NK-92 (cell line): ENCODE measurements around the gene ALOXE3.
"Not testable (repeated sequence)": the region's sequence is repeated elsewhere in the genome, so short reads cannot be mapped to it uniquely, and the experiment has no call there.

Source experiments
- DNase-seq: peaks from one replicate; lab custom pipeline; 2025; ENCODE audit not compliant: unreplicated experiment; lab: John Stamatoyannopoulos, UW

Gene ALOXE3

GRCh38 chr17:8073627-8074484 lies 44.5 kb downstream of the ALOXE3 start:
- no peak for DNase-seq

GRCh38 chr17:8072729-8073461 lies 45.4 kb downstream of the ALOXE3 start:
- DNase-seq: no peak

GRCh38 chr17:8072341-8072728 lies 46.0 kb downstream of the ALOXE3 start:
- no peak for DNase-seq

- no peak for DNase-seq
Observed at GRCh38 chr17:8071496-8071895, 46.8 kb downstream of the ALOXE3 start.

- DNase-seq: no peak
Observed at GRCh38 chr17:8069587-8069860, 48.8 kb downstream of the ALOXE3 start.

GRCh38 chr17:8068736-8069586 lies 49.4 kb downstream of the ALOXE3 start:
- no peak for DNase-seq

DNA sequence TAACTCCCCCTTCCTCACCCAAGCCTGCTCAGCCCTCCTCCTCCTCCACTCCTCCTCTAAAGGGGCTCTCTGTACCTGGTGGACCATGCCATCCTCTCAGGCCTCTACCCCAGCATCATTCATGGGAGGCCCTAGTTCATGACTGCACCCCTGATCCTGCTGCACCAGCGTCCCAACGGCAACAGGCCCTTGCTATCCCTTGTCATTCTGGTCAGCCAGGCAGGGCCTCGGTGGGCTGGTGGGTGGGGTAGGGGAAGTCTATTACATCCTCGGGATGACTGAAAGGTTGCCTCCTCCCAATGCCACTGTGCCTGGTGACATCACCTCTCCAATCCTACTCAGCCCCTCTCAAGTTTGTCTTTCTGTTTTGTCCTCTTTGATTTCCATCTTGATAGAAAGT lies 50.5 kb downstream of the ALOXE3 start:
- no peak for DNase-seq

DNA sequence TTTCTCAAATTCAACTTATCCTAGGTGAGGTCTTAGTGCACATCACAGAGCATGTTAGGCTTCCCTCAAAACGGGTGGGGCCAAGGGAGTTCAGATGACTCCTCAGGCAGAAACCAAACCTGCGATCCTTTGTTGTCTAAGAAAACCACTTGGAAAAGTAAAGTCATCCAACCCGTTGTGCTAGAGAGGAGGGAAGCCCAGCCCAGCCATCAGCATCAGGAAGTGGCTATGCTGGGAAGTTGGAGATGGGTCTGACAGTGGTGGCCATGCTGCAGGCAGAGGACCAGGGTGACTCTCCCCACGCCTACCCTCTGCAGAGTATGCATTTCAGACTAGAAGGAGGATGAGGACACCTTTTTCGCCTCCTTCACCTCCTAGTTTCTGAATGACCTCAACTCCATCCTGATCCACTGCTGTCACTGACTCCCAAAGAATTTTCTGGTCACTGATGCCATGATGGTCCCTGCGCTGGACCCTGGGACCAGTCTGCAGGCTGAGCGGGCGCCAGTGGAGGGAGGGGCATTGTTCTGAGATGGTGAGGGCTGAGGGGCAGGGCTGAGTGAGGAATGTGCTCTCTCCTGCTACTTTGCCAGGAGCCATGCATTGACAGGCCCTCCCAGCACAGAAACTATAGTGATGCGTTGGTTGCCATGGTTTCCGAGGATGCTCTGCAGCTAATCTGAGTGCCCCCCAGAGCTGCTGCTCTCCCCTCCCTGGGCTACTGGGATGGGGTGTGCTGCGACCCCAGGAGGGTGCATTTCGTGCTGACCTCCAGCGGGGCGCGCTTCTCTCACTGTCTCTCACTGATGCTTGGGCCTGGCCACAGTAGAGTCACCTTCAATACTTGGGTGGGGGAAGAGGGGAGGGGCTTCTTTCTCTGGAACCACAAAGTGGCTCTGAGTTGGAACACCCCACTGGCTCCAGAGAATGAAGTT lies 51.2 kb downstream of the ALOXE3 start:
- DNase-seq: no peak

GRCh38 chr17:8064561-8065019 lies 53.7 kb downstream of the ALOXE3 start:
- DNase-seq: no peak

GRCh38 chr17:8063761-8064534 lies 54.4 kb downstream of the ALOXE3 start:
- DNase-seq: no peak

DNA sequence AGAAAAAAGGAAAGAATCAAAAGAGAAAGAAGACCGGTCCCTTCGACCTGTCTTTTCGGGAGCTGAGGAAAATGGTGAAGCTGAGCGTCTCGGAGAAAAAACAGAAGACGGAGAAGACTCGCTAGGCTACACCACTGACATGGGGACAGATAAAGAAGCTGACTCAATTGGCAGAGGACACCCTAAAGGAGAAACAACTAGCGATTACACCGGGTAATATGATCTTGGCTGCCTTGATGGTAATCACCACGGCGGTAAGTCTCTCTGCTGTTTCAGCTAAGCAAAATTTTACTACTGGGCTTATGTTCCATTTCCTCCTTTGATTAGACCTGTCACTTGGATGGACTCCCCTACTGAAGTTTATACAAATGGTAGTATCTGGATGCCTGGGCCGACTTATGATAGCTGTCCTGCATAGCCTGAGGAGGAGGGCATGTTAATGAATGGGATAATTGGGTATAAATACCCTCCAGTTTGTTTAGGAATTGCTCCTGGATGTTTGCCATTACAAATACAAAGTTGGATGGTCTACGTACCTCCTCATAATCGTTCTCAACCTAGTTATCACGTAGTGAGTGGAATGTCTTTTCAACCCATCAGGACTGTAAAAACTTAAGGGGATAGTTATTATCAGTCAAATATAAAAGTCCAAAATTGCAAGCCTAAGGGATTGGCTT lies 55.4 kb downstream of the ALOXE3 start:
- no peak for DNase-seq

DNA sequence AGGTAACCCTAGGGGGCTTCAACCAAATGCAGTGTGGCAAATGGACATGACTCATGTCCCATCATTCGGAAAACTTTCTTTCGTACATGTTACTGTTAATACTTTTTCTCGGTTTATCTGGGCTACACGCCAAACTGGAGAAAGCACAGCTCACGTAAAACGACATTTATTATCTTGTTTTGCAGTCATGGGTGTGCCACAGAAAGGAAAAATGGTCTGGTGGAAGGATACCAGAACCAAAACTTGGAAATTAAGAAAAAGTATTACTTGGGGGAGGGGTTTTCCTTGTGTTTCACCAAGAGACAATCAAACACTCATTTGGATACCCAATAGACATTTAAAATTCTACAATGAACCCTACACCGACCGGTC lies 55.9 kb downstream of the ALOXE3 start:
- DNase-seq: no peak

DNA sequence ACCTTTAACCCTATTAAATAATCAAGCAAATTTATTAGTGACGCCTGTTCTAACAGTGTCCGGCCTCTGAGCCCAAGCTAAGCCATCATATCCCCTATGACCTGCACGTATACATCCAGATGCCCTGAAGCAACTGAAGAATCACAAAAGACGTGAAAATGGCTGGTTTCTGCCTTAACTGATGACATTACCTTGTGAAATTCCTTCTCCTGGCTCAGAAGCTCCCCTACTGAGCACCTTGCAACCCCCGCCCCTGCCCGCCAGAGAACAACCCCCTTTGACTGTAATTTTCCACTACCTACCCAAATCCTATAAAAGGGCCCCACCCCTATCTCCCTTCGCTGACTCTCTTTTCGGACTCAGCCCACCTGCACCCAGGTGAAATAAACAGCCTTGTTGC lies 56.5 kb downstream of the ALOXE3 start:
- DNase-seq: not testable (repeated sequence)

- DNase-seq: no peak
Observed at GRCh38 chr17:8060274-8060673, 58.0 kb downstream of the ALOXE3 start.

- DNase-seq: no peak
Observed at GRCh38 chr17:8059131-8059530, 59.2 kb downstream of the ALOXE3 start.

GRCh38 chr17:8057691-8058114 lies 60.6 kb downstream of the ALOXE3 start:
- no peak for DNase-seq

DNA sequence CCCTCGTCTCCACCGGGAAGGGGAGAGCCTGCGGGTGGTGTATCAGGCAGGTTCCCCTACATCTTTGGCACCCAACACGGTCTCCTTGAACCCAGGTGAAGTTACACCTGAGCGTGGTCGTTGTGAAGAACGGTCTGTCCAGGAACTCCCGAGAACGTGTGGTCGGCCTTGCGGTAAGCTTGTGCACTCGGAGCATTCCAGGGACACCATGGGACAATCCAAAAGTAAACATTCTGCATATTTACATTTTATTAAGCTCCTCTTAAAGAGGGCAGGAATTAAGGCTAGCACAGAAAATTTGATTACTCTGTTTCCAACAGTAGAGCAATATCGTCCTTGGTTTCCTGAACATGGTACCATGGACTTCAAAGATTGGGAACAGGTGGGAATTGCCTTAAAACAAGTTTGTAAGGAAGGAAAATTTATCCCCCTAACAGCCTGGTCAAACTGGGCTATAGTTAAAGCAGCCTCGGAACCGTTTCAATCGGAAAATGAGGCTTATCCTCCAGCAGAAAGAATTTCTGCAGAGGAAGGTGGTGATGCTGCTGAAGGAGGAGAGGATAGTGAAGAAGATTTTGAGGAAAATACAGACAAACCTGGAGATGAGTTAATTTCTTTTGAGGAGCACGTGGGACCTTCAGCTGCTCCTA lies 61.2 kb downstream of the ALOXE3 start:
- no peak for DNase-seq

DNA sequence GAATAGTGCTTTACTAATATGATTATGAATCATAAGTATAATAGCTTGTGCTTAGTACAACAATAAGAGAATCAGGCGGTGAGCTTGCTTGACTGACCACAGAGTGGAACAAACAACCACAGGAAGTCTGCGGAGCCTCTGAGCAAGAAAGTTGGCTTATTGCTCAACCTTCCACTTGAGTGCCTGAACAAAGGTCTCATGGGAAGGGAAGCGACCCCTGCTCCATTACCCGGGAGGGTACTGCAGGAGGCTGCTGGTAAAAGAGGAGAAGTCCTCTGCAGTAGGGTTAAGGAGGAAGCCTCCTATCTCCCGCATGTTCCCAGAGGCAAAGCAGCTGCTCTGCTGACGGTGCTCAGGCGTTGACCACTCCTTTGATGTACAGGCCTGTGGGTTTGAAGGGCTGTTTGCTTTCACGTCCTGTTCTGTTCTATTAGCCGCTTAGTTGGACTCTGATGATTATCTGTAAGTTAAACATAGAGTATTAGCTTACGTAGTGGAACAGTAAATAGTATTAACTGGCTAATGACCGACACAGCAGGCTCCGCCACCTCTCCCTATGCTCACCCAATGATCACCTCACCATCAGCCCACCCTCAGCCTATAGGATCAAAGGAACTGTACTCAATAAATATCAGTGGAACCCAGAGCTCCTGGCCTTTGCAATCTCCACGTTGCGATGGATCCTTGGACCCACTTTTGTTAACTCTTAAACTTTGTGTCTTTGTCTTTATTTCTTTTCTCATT lies 61.9 kb downstream of the ALOXE3 start:
- DNase-seq: no peak
